HEK293 (cell line): ENCODE measurements around the gene HTT.

Experiments
- CTCF ChIA-PET: fragments of 350-600 bp; formaldehyde crosslinking; extraction: SDS; loops from one replicate; lab custom pipeline; 2021; ENCODE audit warnings: antibody characterized with exemption; lab: Yijun Ruan, JAX
- POLR2A ChIA-PET: fragments of 300-600 bp; formaldehyde crosslinking; extraction: SDS; loops from one replicate; lab custom pipeline; 2020; ENCODE audit warnings: antibody characterized with exemption, inconsistent platforms; lab: Yijun Ruan, JAX
- H3K27ac ChIP-seq: fragments of 200-500 bp; sonication (Bioruptor generic); 2 replicates; pipeline ENCODE4 v1.5.1; 2014; ENCODE audit warnings: low read depth, low read length, control low read depth, inconsistent platforms; ENCODE audit errors: extremely low read depth
- H3K36me3 ChIP-seq, 2 experiments: fragments of 200-500 bp in 1 of 2; sonication (Bioruptor generic) in 1 of 2; 1 replicate in 1 of 2; 2 replicates in 1 of 2; pipeline ENCODE4 v1.5.1; 2014 to 2017; ENCODE audit warnings: inconsistent platforms in 2 of 2, low read length in 2 of 2; ENCODE audit not compliant: control insufficient read depth in 2 of 2, insufficient read depth in 1 of 2
- H3K4me1 ChIP-seq: fragments of 200-500 bp; sonication (Bioruptor generic); 2 replicates; pipeline ENCODE4 v1.5.1; 2014; ENCODE audit warnings: mild to moderate bottlenecking, low read length, inconsistent platforms; ENCODE audit not compliant: control insufficient read depth, insufficient read depth
- H3K4me3 ChIP-seq: 2 replicates; pipeline ENCODE4 v1.5.1; 2011; ENCODE audit warnings: low read depth, mild to moderate bottlenecking, control low read depth, low read length, moderate library complexity
- H3K9me3 ChIP-seq: fragments of 200-500 bp; sonication (Bioruptor generic); 2 replicates; pipeline ENCODE4 v1.5.1; 2014; ENCODE audit warnings: low read depth, low read length, inconsistent platforms; ENCODE audit not compliant: control insufficient read depth, insufficient read depth
- REPIN1 ChIP-seq: fragments of 450-650 bp; formaldehyde crosslinking; IDR thresholded peaks from 2 replicates; pipeline ENCODE4 v1.5.1; 2017; ENCODE audit warnings: missing biosample characterization, missing genetic modification characterization, low read depth
- SALL2 ChIP-seq: fragments of 450-650 bp; formaldehyde crosslinking; IDR thresholded peaks from 2 replicates; pipeline ENCODE4 v1.5.0; 2017; ENCODE audit warnings: missing biosample characterization, mild to moderate bottlenecking, missing genetic modification characterization, borderline replicate concordance
- SCRT2 ChIP-seq: fragments of 450-650 bp; formaldehyde crosslinking; IDR thresholded peaks from 2 replicates; pipeline ENCODE4 v1.5.1; 2016; ENCODE audit warnings: missing biosample characterization, missing genetic modification characterization
- TSHZ1 ChIP-seq: fragments of 450-650 bp; formaldehyde crosslinking; IDR thresholded peaks from 2 replicates; pipeline ENCODE4 v1.5.1; 2016; ENCODE audit warnings: missing biosample characterization, missing genetic modification characterization, borderline replicate concordance
- ZBTB21 ChIP-seq: fragments of 450-650 bp; formaldehyde crosslinking; IDR thresholded peaks from 2 replicates; pipeline ENCODE4 v1.5.1; 2017; ENCODE audit warnings: missing biosample characterization, missing genetic modification characterization
- ZFP41 ChIP-seq: fragments of 450-650 bp; formaldehyde crosslinking; IDR thresholded peaks from 2 replicates; pipeline ENCODE4 v1.5.1; 2016; ENCODE audit warnings: missing biosample characterization, missing genetic modification characterization, borderline replicate concordance
- ZFP69B ChIP-seq: fragments of 450-650 bp; formaldehyde crosslinking; IDR thresholded peaks from 2 replicates; pipeline ENCODE4 v1.5.1; 2016; ENCODE audit warnings: missing biosample characterization, missing genetic modification characterization
- ZNF114 ChIP-seq: fragments of 450-650 bp; formaldehyde crosslinking; IDR thresholded peaks from 2 replicates; pipeline ENCODE4 v1.5.0; 2017; ENCODE audit warnings: missing biosample characterization, missing genetic modification characterization
- ZNF16 ChIP-seq: fragments of 450-650 bp; formaldehyde crosslinking; IDR thresholded peaks from 2 replicates; pipeline ENCODE4 v1.5.1; 2016; ENCODE audit warnings: low read depth, missing biosample characterization, missing genetic modification characterization
- ZNF174 ChIP-seq: fragments of 450-650 bp; formaldehyde crosslinking; IDR thresholded peaks from 2 replicates; pipeline ENCODE4 v1.5.0; 2017; ENCODE audit warnings: missing biosample characterization, mild to moderate bottlenecking, missing genetic modification characterization
- ZNF23 ChIP-seq: fragments of 450-650 bp; formaldehyde crosslinking; IDR thresholded peaks from 2 replicates; pipeline ENCODE4 v1.5.1; 2016; ENCODE audit warnings: missing biosample characterization, missing genetic modification characterization, borderline replicate concordance
- ZNF341 ChIP-seq: fragments of 450-650 bp; formaldehyde crosslinking; IDR thresholded peaks from 2 replicates; pipeline ENCODE4; 2016; ENCODE audit warnings: low read depth, missing biosample characterization, missing genetic modification characterization
- ZNF350 ChIP-seq: fragments of 450-650 bp; formaldehyde crosslinking; IDR thresholded peaks from 2 replicates; pipeline ENCODE4 v1.5.0; 2017; ENCODE audit warnings: missing biosample characterization, mild to moderate bottlenecking, missing genetic modification characterization
- ZNF404 ChIP-seq: fragments of 450-650 bp; formaldehyde crosslinking; IDR thresholded peaks from 2 replicates; pipeline ENCODE4 v1.5.1; 2017; ENCODE audit warnings: missing biosample characterization, missing genetic modification characterization
- ZNF514 ChIP-seq: fragments of 450-650 bp; formaldehyde crosslinking; IDR thresholded peaks from 2 replicates; pipeline ENCODE4 v1.5.1; 2016; ENCODE audit warnings: missing biosample characterization, missing genetic modification characterization
- ZNF544 ChIP-seq: fragments of 450-650 bp; formaldehyde crosslinking; IDR thresholded peaks from 2 replicates; pipeline ENCODE4 v1.5.0; 2017; ENCODE audit warnings: missing biosample characterization, missing genetic modification characterization
- ZNF555 ChIP-seq: fragments of 450-650 bp; formaldehyde crosslinking; conservative IDR thresholded peaks from 2 replicates; pipeline ENCODE4 v1.5.1; 2017; ENCODE audit warnings: missing biosample characterization, mild to moderate bottlenecking, missing genetic modification characterization, inconsistent platforms
- ZNF610 ChIP-seq: fragments of 450-650 bp; formaldehyde crosslinking; IDR thresholded peaks from 2 replicates; pipeline ENCODE4 v1.5.1; 2016; ENCODE audit warnings: missing biosample characterization, missing genetic modification characterization, borderline replicate concordance
- ZNF664 ChIP-seq: fragments of 450-650 bp; formaldehyde crosslinking; IDR thresholded peaks from 2 replicates; pipeline ENCODE4 v1.5.1; 2016; ENCODE audit warnings: missing biosample characterization, missing genetic modification characterization
- ZNF776 ChIP-seq: fragments of 450-650 bp; formaldehyde crosslinking; IDR thresholded peaks from 2 replicates; pipeline ENCODE4 v1.5.0; 2017; ENCODE audit warnings: missing biosample characterization, missing genetic modification characterization, borderline replicate concordance
- ZNF777 ChIP-seq: fragments of 450-650 bp; formaldehyde crosslinking; IDR thresholded peaks from 2 replicates; pipeline ENCODE4 v1.5.1; 2017; ENCODE audit warnings: missing biosample characterization, missing genetic modification characterization, borderline replicate concordance
- TF ChIP-seq, protein P1 (sequence below): fragments of 450-650 bp; formaldehyde crosslinking; IDR thresholded peaks from 2 replicates; pipeline ENCODE4 v1.5.1; 2016; ENCODE audit warnings: missing biosample characterization, missing genetic modification characterization
- TF ChIP-seq, protein P2 (sequence below): fragments of 450-650 bp; formaldehyde crosslinking; IDR thresholded peaks from 2 replicates; pipeline ENCODE4 v1.5.1; 2016; ENCODE audit warnings: missing biosample characterization, missing genetic modification characterization
- TF ChIP-seq, protein P3 (sequence below): fragments of 450-650 bp; formaldehyde crosslinking; IDR thresholded peaks from 2 replicates; pipeline ENCODE4 v1.5.1; 2016; ENCODE audit warnings: missing biosample characterization, missing genetic modification characterization

Gene HTT

GRCh38 chr4:3208826-3209225 is 134.3 kb downstream of the HTT start (continued):
- TF ChIP-seq ZNF23 (tag by site-specific recombination) (no peak), ZNF114 (tag by site-specific recombination) (no peak), SCRT2 (no peak), ZNF350 (tag by site-specific recombination) (no peak)
- TF ChIP-seq, protein P1, sequence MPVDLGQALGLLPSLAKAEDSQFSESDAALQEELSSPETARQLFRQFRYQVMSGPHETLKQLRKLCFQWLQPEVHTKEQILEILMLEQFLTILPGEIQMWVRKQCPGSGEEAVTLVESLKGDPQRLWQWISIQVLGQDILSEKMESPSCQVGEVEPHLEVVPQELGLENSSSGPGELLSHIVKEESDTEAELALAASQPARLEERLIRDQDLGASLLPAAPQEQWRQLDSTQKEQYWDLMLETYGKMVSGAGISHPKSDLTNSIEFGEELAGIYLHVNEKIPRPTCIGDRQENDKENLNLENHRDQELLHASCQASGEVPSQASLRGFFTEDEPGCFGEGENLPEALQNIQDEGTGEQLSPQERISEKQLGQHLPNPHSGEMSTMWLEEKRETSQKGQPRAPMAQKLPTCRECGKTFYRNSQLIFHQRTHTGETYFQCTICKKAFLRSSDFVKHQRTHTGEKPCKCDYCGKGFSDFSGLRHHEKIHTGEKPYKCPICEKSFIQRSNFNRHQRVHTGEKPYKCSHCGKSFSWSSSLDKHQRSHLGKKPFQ (tag by site-specific recombination), result no peak
- TF ChIP-seq, all 188 proteins: peak for 0

GRCh38 chr4:3209551-3210325 is 135.3 kb downstream of the HTT start:
- Histone ChIP-seq H3K36me3 (peaks cover 0 to 80% of the 10 kb centered on the region in 2 experiments; a peak in 1 of 3 replicates), H3K4me1 (no peaks in the 10 kb centered on the region), H3K4me3 (no peak overlapping the region), H3K9me3 (no peaks in the 10 kb centered on the region), H3K27ac (no peak overlapping the region)
- CTCF ChIA-PET, result interaction anchor here (0.6 to 1.2 kb wide), 3 partner anchors 14 to 234 kb away, joined by 3 to 5 read pairs (median 3); no protein-coding TSS in a partner anchor
- POLR2A ChIA-PET, result no interaction called here
- TF ChIP-seq ZNF776 (tag by site-specific recombination) (no peak), ZNF664 (tag by site-specific recombination) (no peak), ZNF16 (no peak), ZNF555 (tag by site-specific recombination) (no peak), ZBTB21 (tag by site-specific recombination) (no peak), ZNF777 (tag by site-specific recombination) (no peak), SCRT2 (0 out of 2 replicates have a peak, but pooled peaks have one; percentile 17)

DNA sequence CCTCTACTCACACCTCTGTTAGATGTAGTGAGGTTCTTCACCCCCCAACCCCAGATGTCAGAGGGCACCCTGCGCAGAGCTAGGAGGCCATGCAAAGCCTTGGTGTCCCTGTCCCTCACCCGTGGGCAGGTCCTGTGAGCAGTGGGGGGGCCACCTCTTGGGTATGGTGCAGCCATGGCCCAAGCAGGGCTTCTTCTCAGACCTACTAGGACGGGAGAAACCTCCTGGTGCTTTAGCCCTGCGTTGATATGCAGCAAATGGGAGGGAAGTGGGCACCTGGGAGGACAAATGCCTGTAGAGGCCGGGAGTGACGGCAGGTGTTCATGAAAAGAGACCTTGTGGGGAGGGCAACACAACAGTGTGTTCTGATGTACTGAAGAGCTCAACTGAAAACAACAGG is 136.0 kb downstream of the HTT start:
- H3K4me3 ChIP-seq, result no peak overlapping the region
- no peaks in the 10 kb centered on the region for H3K9me3 ChIP-seq
- POLR2A ChIA-PET, result no interaction called here
- H3K4me1 ChIP-seq, result no peaks in the 10 kb centered on the region
- H3K36me3 ChIP-seq, result peaks cover 0 to 87% of the 10 kb centered on the region in 2 experiments; a peak in 1 of 3 replicates
- no peak overlapping the region for H3K27ac ChIP-seq
- no peak for TF ChIP-seq ZNF514 (tag by site-specific recombination)
- TF ChIP-seq, protein P2, sequence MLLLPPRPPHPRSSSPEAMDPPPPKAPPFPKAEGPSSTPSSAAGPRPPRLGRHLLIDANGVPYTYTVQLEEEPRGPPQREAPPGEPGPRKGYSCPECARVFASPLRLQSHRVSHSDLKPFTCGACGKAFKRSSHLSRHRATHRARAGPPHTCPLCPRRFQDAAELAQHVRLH (tag by site-specific recombination), result no peak
- TF ChIP-seq, protein P3, sequence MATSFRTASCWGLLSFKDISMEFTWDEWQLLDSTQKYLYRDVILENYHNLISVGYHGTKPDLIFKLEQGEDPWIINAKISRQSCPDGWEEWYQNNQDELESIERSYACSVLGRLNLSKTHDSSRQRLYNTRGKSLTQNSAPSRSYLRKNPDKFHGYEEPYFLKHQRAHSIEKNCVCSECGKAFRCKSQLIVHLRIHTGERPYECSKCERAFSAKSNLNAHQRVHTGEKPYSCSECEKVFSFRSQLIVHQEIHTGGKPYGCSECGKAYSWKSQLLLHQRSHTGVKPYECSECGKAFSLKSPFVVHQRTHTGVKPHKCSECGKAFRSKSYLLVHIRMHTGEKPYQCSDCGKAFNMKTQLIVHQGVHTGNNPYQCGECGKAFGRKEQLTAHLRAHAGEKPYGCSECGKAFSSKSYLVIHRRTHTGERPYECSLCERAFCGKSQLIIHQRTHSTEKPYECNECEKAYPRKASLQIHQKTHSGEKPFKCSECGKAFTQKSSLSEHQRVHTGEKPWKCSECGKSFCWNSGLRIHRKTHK (tag by site-specific recombination), result no peak
- no peak for TF ChIP-seq ZNF174
- no peak for TF ChIP-seq ZNF544
- TF ChIP-seq SALL2 (tag by site-specific recombination), result no peak
- TF ChIP-seq ZNF610 (tag by site-specific recombination), result no peak
- TF ChIP-seq ZFP41 (tag by site-specific recombination), result no peak
- TF ChIP-seq REPIN1 (tag by site-specific recombination), result no peak
- TF ChIP-seq ZNF404 (tag by site-specific recombination), result no peak
- TF ChIP-seq ZFP69B, result no peak
- TF ChIP-seq ZNF341, result no peak
- no peak for TF ChIP-seq TSHZ1
- TF ChIP-seq, all 188 proteins: peak for 0
- CTCF ChIA-PET, result interaction anchor here (1.0 to 1.2 kb wide), 2 partner anchors 20 to 233 kb away, joined by 3 to 5 read pairs; no protein-coding TSS in a partner anchor
